GM18520 (cell line): ENCODE results near the gene ALDH3B1.

ENCODE experiments used
- ATAC-seq: cut with Tn5 transposase; IDR thresholded peaks from one replicate; pipeline ENCODE4 v1.9.1; 2021; ENCODE audit not compliant: unreplicated experiment

The ALDH3B1 gene

DNA sequence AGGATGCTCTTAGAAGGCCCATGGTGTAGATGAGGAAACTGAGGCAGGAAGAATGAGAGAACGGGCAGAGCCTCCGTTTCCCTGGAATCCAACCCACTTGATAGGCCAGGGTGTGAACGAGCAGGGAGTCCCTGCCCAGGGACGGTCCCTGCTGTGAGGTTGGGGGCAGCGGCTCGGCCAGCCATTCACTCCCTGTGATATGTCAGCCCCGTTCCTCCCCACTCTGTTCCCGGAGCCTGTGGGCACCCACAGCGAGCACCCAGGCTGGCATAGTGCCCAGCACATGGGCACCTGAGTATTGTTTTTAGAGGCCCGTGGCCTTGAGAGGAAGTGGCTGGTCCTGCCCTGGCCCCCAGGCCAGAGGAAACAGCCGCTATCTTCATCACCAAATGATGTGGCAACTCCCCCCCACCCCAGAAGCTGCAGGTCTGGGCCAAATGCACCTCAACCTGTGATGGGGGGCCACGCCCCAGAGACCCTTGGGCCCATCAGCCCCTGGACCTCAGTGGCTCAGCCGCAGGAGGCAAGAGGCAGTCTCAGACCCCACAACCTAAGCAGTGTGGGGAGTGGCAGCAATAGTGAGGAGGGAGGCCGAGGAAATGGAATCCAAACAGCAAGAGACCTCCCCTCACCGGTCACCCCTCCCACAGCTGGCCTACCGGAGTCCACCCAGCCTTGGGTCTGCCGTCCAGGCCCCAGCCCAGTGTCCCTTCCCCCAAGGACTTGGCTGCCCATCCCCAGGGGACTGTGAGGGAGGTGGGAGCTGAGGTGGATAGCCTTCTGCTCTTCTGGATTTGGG is 2.1 kb downstream of the ALDH3B1 start:
- ATAC-seq = no peak

DNA sequence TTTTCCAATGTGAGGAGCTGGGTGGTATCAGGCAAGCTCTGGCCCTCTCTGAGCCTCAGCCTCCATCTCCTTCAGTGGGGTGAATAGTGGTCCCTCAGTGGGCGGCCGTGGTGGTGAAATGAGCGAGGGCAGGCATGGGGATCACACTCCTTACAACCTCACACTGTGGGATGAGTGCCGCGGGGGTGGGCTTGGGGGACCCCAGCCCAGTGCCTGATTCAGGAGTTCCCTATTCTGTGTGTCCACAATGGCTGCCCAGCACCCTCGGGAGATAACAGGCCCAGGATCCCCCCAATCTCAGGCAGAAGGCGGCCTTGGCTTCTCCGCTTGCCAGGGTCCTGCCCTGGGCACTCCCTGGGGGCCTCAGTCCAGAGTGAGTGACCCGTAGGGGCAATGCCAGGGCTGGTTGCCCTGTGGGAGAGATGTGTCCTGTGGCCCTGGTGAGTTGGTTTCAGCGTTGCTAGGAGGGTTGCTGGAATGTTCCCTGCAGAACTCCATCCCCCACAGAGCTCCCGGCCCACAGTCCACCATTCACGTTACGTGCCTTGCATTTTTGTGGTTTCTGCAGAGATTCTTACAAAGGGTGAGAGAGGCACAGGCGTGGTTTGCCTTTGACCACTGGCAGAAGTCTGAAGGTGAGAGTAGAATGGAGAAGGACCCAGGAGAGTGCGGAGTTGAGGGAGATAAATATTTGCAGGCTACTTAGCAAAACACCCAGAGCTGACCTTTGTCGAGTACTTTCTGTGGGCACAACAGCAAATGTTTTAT is 2.9 kb downstream of the ALDH3B1 start:
- no peak for ATAC-seq

DNA sequence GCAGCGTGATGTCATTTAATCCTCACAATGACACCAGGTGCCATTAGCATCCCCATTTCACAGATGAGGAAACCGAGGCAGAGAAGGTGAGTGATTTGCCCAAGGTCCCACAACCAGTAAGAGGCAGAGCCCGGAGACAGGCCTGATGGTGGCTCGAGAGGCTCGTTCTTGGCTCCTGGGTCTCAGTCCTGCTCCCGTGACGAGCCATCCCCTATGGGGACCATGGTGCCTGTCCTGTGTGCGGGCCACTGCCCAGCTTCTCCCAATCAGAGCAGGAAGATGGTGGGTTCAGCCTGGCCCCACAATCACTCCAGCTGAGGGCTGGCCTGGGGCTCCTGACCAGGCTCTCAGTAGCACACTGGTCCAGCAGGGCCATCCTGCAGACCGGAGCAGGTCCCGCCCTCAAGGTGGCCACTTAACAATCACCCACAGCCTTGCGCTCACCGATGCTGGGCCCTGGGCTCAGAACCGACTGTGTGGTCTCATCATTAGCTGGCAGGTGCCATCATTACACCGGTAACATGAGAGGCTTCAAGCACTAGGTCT is 3.6 kb downstream of the ALDH3B1 start:
- ATAC-seq = no peak

DNA sequence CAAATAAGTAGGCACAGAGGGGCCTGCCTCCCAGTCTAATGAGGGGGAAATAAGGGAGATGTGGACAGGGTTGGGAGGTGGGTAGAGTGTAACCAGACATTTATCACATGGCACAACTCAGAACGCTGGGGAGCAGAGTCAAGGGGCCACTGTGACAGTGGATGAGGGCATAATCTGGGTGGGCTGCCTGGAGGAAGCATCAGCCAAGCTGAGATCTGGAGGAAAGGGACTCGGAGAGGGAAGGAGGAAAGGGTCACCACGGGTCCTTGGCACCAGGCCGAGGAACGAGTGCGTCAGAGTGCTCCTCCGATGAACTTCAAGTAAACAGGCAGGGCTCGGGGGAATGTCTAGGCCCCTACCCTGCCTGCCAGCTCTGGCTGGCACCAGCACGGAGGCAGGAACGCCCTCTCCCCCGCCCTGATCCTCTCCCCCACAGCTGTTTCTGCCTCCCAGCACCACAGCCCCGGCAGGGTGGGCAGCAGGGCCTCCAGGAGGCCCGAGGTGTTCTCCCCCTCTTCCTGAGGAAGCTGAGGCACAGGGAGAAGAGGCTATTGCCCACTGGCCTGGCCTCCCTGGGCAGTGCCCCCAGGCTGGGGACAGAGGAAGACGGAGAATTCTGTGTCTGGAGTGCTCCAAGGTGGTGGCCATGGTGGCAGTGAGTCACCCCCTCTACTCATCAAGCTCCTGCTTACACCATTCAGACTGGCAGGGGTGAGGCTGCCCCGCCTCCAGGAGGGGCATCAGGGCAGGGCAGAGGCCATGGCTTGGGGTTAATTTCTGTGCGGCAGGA is 4.2 kb downstream of the ALDH3B1 start:
- ATAC-seq = no peak

DNA sequence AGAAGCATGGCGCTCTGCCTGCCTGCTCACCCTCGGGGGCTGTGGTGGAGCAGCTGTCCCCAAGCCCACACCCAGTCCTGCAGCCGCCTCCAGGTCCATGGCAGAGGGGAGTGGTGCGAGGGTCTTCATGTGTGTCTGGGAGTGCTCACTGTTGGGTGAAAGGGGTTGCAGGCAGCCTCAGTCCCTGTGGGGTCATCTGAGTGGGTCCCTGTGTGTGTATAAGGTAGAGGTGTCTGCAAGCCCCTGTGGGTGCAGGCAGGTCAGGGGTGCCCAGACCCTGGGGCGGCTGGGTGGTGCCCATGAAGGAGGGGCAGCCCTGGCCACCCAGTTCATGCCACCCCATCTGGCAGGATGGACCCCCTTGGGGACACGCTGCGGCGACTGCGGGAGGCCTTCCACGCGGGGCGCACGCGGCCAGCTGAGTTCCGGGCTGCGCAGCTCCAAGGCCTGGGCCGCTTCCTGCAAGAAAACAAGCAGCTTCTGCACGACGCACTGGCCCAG is 4.9 kb downstream of the ALDH3B1 start:
- ATAC-seq = no peak

DNA sequence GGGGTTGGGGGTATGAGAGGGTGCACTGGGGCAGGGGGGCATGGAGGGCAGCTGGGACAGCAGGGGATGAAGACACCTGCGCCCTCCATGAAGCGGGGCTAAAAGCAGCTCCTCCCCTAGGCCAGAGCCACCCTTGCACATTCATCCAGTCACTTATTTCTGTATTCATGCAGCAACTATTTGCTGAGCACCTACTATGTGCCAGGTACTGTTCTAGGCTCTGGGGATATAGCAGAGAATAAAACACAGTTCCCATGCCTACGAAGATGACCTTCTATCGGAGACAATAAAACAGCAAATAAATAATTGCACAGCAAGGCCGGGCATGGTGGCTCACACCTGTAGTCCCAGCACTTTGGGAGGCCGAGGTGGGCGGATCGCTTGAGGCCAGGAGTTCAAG is 5.3 kb downstream of the ALDH3B1 start:
- no peak for ATAC-seq

DNA sequence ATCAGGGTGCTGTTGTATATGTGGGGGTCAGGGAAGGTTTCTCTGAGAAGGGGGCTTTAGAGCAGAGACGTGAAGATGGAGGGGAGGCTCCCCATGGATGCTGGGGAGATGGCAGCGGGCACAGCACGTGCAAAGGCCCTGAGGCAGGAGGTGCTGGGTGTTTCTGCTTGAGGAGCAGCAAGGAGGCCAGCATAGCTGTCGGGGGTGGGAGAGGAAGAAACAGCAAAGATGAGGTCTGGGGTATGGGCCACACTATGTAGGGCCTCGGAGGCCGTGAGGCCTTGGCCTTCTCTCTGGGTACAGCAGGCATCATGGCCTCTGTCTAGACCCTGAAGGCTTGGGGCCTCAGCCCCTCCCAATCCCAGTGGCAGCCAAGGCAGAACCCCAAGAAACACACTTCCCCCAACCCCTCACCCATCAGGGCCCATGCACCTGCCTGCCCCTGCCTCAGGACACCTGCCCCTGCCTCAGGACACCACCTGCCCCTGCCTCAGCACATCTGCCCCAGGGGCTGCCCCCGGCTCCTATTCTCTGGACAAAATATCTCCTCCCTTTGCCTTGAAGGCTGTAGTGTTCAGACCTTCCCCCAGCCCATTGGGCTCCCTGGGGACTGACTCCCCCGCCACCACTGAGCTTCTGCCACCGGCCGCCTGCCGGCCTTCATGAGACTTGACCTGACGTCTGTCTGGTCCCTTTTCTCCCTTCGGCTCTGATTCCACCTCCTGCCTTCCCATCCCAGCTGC is 6.2 kb downstream of the ALDH3B1 start:
- ATAC-seq = no peak

DNA sequence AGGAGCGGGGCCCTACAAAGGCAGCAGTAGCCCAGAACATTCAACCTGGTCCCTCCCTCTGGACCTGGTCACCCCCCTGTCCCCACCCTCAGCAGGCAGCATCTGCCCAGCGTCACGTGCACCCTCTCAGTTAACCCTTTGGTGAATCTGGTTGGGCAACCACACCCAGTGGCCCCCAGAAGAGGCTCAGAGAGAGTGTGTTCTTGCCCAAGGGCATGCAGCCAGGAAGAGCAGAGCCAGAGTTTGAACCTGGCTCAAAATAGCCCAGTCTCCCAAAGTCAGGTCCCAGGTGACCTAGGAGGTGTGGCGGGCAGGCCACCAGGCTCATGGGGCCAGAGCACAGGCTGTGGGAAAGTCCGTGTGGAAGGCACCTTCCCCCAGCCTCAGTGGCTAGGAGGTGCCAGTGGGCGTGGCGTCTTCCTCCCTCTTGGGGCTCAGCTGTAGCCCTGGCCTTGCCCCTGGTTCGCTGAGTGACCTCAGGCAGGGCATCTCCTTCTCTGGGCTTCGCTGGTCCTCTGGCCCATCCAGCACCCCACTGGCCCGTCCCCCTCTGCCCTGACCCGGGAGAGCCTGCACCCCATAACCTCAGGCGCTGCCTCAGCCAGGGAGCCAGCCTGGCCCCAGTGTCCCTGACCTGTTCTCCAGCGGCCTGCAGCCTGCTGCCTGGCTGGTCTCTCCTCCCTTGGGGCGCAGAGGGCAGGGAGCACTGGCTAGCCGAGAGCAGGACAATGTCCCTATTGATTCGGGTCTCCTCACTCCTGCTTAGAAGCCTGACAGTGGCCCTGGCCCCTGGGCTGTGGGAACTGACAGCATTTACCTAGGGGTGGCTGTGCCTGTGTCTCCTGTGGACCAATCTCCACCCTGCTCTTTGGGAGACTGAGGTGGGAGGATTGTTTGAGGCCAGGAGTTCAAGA is 7.0 kb downstream of the ALDH3B1 start:
- no peak for ATAC-seq

DNA sequence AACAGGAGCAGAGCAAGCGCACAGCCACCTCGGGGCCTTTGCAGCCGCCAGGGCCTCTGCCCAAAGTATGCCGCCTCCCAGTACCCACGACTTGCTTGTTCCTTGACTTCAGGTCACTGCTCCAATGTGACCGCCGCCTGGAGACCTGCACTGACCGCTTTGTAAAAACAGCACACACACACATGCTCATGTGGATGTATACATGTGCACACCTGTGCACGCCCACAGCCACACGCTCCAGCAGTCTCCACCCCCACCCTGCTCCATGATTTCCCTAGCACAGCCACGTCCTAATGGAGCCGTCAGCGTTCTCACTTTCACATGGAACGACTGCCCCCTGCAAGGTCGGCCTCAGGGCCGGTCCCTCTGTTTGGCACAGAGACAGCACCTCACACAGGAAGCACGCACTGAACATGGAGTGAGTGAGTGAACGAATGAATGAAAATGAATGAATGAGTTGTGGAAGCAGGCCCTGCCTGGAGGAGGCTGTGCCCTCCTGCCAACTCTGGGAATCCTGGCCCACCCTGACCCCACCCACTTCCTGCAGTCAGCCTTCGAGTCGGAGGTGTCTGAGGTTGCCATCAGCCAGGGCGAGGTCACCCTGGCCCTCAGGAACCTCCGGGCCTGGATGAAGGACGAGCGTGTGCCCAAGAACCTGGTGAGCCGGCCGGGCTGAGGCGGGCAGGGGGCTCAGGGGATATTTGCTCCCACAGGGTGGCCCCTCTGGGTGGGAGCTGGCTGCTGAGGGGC is 8.0 kb downstream of the ALDH3B1 start:
- no peak for ATAC-seq

DNA sequence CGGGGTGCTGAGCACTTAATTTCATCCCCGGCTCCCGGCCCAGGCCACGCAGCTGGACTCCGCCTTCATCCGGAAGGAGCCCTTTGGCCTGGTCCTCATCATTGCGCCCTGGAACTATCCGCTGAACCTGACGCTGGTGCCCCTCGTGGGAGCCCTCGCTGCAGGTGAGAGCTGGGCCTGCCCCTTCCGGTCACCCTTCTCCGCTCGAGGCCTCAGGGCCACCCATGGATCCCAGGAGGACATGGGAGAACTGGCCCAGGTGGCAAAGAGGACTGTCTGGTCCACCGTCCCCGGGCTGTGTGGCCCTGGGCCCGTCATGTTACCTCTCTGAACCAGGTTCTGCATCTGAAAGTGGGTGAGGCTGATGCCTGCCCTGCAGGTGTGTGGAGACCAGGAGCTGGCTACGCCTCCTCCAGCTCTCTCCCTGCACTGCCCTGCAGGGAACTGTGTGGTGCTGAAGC is 8.6 kb downstream of the ALDH3B1 start:
- ATAC-seq = no peak

DNA sequence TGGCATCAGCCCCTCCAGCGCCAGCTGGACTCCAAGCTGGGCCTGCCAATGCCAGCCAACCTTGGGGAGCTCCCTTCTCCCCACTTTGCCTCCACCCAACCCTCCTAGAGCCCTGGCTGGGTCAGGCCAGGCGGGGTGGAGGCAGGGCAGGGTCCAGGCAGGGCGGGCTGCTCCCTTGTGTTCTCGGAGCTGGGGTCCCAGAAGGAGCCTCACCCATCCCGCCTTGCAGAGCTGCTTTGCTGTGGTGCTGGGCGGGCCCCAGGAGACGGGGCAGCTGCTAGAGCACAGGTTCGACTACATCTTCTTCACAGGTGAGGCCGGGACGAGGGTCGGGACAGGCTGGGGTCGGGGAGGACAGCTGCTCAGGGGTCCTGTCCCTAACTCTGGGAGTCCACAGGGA is 9.4 kb downstream of the ALDH3B1 start:
- no peak for ATAC-seq

DNA sequence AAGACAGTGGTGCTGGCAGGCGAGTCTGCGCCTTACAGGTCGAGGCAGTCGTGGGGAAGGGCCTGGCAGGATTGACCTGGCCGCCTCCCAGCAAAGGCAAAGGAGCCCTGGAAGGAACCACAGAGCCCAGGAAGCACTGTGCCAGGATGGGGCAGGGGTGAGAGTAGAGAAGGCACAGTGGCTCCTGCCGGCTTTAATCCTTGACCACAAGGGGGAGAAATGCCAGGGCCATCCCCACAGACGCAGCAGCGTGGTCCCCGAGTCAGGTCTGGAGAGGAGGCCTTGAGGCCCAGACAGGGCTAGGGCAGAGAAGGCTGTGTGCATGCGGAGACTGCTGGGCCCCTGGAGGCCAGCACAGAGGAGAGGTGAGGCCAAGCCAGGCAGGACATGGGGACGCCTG is 10.4 kb downstream of the ALDH3B1 start:
- ATAC-seq = no peak

DNA sequence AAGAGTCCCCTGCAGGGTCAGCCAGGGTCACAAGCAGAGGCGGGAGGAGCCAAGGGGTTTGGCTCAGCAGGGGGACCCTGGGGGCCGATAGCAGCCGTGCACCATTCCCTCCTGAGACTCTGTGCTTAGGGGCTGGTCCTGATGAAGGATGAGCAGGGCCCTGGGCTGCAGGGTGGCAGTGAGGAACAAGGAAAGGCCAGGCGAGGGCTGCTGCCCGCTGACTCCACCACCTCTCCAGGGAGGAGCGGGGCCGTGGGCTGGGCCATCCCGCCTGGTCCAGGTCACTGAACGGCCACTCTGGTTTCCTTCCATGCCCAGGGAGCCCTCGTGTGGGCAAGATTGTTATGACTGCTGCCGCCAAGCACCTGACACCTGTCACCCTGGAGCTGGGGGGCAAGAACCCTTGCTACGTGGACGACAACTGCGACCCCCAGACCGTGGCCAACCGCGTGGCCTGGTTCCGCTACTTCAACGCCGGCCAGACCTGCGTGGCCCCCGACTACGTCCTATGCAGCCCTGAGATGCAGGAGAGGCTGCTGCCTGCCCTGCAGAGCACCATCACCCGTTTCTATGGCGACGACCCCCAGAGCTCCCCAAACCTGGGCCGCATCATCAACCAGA is 11.2 kb downstream of the ALDH3B1 start:
- ATAC-seq = no peak

DNA sequence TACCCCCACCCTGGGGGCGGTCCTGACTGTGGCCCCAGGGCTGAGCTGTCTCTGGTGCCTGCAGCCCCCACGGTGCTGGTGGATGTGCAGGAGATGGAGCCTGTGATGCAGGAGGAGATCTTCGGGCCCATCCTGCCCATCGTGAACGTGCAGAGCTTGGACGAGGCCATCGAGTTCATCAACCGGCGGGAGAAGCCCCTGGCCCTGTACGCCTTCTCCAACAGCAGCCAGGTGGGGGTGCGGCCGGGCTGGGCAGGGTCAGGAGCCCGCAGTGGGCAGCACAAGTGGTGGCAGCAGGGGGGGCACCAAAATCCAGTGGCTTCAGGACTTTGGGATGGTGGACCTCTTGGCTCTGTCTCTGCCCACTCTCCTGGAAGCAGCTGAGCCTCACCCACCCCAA is 12.4 kb downstream of the ALDH3B1 start:
- ATAC-seq = no peak

DNA sequence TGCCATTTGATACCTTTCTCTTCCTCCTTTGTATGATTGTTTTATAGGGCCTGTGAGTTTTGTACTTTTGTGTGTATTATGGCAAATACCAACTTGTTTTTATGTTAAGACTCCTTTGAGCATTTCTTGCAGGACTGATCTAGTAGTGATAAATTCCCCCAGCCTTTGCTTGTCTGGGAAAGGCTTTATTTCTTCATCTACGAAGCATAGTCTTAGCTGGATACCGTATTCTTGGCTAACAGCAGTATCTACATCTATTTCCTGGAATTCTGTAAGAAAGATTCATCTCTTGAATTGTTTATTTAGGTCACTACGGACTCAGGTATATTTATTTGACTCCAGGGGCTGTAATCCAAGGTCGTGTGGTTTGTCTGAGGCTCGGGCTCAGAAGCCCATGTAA is 14.4 kb downstream of the ALDH3B1 start:
- no peak for ATAC-seq

DNA sequence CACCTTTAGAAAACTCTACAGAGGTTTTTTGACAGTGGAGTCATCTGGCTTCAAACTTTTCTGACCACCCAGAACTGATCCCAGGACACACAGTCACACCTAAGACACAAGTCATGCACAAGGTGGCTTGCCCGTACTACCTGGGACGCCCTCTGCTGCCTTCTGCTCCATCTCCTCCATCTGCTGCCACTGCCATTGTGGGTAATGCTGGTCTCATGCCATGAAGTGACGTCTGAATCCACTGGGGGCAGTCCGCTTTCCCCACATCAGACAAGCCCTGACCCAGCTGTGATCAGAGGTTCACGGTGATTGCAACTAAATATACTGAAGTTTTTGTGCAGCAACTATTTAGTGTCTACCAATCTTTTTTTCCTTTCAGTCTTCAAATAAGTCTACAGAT is 14.9 kb downstream of the ALDH3B1 start:
- ATAC-seq = no peak

DNA sequence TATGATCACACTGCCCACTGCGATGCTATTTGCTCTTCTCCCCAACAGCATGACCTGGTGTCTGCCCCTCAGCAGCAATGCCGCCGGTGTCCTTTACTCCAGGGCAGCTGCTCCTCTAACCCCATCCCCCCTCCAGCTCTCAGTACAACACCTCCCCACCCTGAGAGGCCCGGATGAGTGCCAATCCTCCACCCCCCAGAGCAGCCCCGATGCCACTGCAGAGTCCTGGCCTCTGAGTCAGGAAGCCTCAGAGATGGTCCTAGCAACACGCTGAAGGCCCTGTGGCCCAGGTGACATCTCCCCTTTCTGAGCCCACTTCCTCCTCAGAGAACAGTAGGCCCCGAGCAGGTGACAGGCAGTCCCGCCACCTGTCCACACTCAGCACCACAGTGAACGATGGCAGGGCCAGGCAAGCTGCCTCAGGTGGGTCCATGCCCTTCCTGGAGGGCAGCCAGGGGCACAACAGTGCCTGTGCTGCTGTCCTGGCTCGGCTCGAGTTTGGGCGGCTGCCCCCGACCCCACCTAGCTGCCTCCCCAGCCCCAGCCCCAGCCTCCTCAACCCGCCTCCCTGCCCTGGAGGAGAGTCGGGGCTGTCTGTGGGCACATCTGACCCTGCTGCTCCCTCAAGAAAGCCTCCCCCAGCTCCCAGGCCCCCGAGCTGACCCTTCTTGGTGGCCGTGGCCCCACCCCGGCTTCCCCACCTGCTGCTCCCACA is 16.4 kb downstream of the ALDH3B1 start:
- no peak for ATAC-seq

DNA sequence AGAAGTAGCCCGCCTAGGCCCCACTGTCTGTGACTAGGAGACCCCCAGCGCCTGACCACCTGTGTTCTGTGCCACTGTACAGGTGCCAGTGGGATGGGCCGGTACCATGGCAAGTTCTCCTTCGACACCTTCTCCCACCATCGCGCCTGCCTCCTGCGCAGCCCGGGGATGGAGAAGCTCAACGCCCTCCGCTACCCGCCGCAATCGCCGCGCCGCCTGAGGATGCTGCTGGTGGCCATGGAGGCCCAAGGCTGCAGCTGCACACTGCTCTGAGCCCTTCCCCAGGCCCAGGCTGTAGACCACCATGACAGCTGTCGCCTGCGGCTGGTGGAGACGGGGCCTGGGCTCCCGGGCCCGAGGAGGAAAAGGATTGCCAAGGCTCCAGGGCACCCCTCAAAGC is 17.5 kb downstream of the ALDH3B1 start:
- ATAC-seq = no peak
